Nephron progenitor cell (in vitro differentiated cells): ENCODE data around the gene EEFSEC.

Source experiments
- DNase-seq: peaks from one replicate; pipeline ENCODE4 v3.0.0; 2021
- H3K27ac Mint-ChIP-seq: 2 replicates; pipeline ENCODE4 v1.8.0; 2021; ENCODE audit warnings: mild to moderate bottlenecking, moderate library complexity, mixed read lengths
- H3K27me3 Mint-ChIP-seq: 2 replicates; pipeline ENCODE4 v1.8.0; 2021; ENCODE audit warnings: mild to moderate bottlenecking, low read depth, mixed read lengths; ENCODE audit not compliant: poor library complexity
- H3K36me3 Mint-ChIP-seq: 2 replicates; pipeline ENCODE4 v1.8.0; 2021; ENCODE audit warnings: low read depth, mixed read lengths
- H3K4me1 Mint-ChIP-seq: 2 replicates; pipeline ENCODE4 v1.8.0; 2021; ENCODE audit warnings: mixed read lengths
- H3K4me3 Mint-ChIP-seq: 2 replicates; pipeline ENCODE4 v1.8.0; 2021; ENCODE audit warnings: mild to moderate bottlenecking, moderate library complexity, mixed read lengths
- H3K9me3 Mint-ChIP-seq: 2 replicates; pipeline ENCODE4 v1.8.0; 2021; ENCODE audit warnings: mild to moderate bottlenecking, moderate library complexity, mixed read lengths
- CTCF ChIP-seq: fragments of 200-600 bp; sonication (generic); IDR thresholded peaks from 2 replicates; pipeline ENCODE4 v1.5.0; 2021; ENCODE audit warnings: antibody characterized with exemption

The EEFSEC gene

GRCh38 chr3:128369121-128369703 lies 215.9 kb downstream of the EEFSEC start:
- Mint-ChIP-seq H3K27ac (no peak overlapping the region), H3K36me3 (peaks cover 13% of the 10 kb centered on the region), H3K27me3 (peaks cover 17% of the 10 kb centered on the region), H3K4me1 (peaks cover 8% of the 10 kb centered on the region), H3K9me3 (no peaks in the 10 kb centered on the region), H3K4me3 (no peak overlapping the region)
- TF ChIP-seq CTCF, result no peak
- DNase-seq, result no peak

- Mint-ChIP-seq H3K36me3 (peaks cover 13% of the 10 kb centered on the region), H3K27ac (peak overlapping the region; percentile 91)
- DNase-seq, result no peak
These were observed 216.8 kb downstream of the EEFSEC start for GRCh38 chr3:128369881-128370642.

GRCh38 chr3:128372281-128372680 lies 219.0 kb downstream of the EEFSEC start:
- Mint-ChIP-seq H3K36me3 (peaks cover 5% of the 10 kb centered on the region), H3K27me3 (peaks cover 14% of the 10 kb centered on the region), H3K9me3 (no peaks in the 10 kb centered on the region), H3K27ac (no peak overlapping the region), H3K4me1 (peaks cover 21% of the 10 kb centered on the region), H3K4me3 (no peak overlapping the region)
- TF ChIP-seq CTCF, result no peak
- DNase-seq, result no peak

More at GRCh38 chr3:128369881-128370642, 216.8 kb downstream of the EEFSEC start:
- no peak for TF ChIP-seq CTCF
- Mint-ChIP-seq H3K4me3 (no peak overlapping the region), H3K4me1 (peaks cover 5% of the 10 kb centered on the region), H3K9me3 (no peaks in the 10 kb centered on the region), H3K27me3 (peaks cover 14% of the 10 kb centered on the region)

- peaks cover 5% of the 10 kb centered on the region for H3K36me3 Mint-ChIP-seq
- no peaks in the 10 kb centered on the region for H3K9me3 Mint-ChIP-seq
These were observed 219.6 kb downstream of the EEFSEC start for GRCh38 chr3:128372707-128373533.

GRCh38 chr3:128374746-128375445 lies 221.6 kb downstream of the EEFSEC start:
- no peak for DNase-seq
- Mint-ChIP-seq H3K27me3 (peaks cover 9% of the 10 kb centered on the region), H3K9me3 (no peaks in the 10 kb centered on the region), H3K4me3 (no peak overlapping the region), H3K4me1 (peaks cover 44% of the 10 kb centered on the region), H3K27ac (no peak overlapping the region), H3K36me3 (peaks cover 5% of the 10 kb centered on the region)
- TF ChIP-seq CTCF, result no peak

More at GRCh38 chr3:128372707-128373533, 219.6 kb downstream of the EEFSEC start:
- H3K4me3 Mint-ChIP-seq, result no peak overlapping the region
- H3K27ac Mint-ChIP-seq, result no peak overlapping the region
- peaks cover 14% of the 10 kb centered on the region for H3K27me3 Mint-ChIP-seq
- DNase-seq, result no peak
- peaks cover 28% of the 10 kb centered on the region for H3K4me1 Mint-ChIP-seq
- no peak for TF ChIP-seq CTCF
